Right lobe of liver (tissue), 6 donors: ENCODE measurements around the gene NXNL2. TPM values are rescaled to one million over a fixed set of nuclear protein-coding genes. Genes with fewer than 3 reads are reported as not detected.

Source experiments
- ATAC-seq, 4 donors: fragments of 200-7000 bp; cut with Tn5 transposase; one replicate each; pipeline ENCODE4 v1.9.1; 2020; ENCODE audit warnings: mild to moderate bottlenecking in 4 of 4, moderate library complexity in 4 of 4
- DNase-seq, 3 donors: peaks; one replicate each; pipeline ENCODE4 v3.0.0-alpha.2; 2020
- H3K27ac ChIP-seq, 3 donors: fragments of 200-600 bp; one replicate each; pipeline ENCODE4 v1.8.0; 2022
- H3K27me3 ChIP-seq, 2 donors: fragments of 200-600 bp; one replicate each; pipeline ENCODE4 v1.8.0; 2022
- H3K36me3 ChIP-seq, 4 donors: fragments of 200-600 bp; sonication (generic) in 1 of 4; one replicate each; pipeline versions ENCODE4 v1.5.1 to v1.8.0; 2017 to 2022; ENCODE audit warnings: control low read depth in 1 of 4
- H3K4me1 ChIP-seq, 4 donors: fragments of 200-600 bp; sonication (generic) in 1 of 4; one replicate each; pipeline versions ENCODE4 v1.5.1 to v1.8.0; 2017 to 2022; ENCODE audit warnings: control low read depth in 1 of 4
- H3K4me3 ChIP-seq, 3 donors: fragments of 200-600 bp; one replicate each; pipeline ENCODE4 v1.8.0; 2022
- H3K9me3 ChIP-seq, 4 donors: fragments of 200-600 bp; sonication (generic) in 1 of 4; one replicate each; pipeline versions ENCODE4 v1.5.1 to v1.8.0; 2017 to 2022; ENCODE audit warnings: control low read depth in 1 of 4
- CTCF ChIP-seq, 4 donors: fragments of 200-600 bp in 3 of 4; fragments of 450-650 bp in 1 of 4; IDR thresholded peaks; one replicate each; pipeline versions ENCODE4 v1.5.1 to v1.8.0; 2016 to 2022; ENCODE audit warnings: antibody characterized with exemption in 4 of 4, mild to moderate bottlenecking in 2 of 4
- POLR2A ChIP-seq: fragments of 450-650 bp; IDR thresholded peaks from one replicate; pipeline ENCODE4 v1.6.1; 2017; ENCODE audit warnings: antibody characterized with exemption, mild to moderate bottlenecking
- WGBS: methylation state at CpG from one replicate; pipeline ENCODE4 v1.1.6; 2018; ENCODE audit warnings: low coverage, low lambda C conversion rate; ENCODE audit not compliant: insufficient coverage; ENCODE audit errors: missing lambda C conversion rate; 5-methylcytosine and 5-hydroxymethylcytosine counted together
- intact Hi-C, 2 donors: fragments of 100-400 bp; cut with DNase I; formaldehyde crosslinking; loops; one replicate each; pipeline versions ENCODE4 v1.11.2 to v1.14.1; 2022
- total RNA-seq, 6 experiments: library from RNA; depleted of rRNA in 2 of 6; stranded (reverse); fragments of >200 nt in 2 of 6; fragmentation: NEBNext Ultra II Directional in 3 of 6; extraction: Animal tissue kit (Norgen Biotek cat#: 25700) in 3 of 6; gene quantifications; one replicate each; pipeline versions ENCODE4 v1.1.0 to v1.2.4, GENCODE V29; 2016 to 2023
- donor health status: DM: no; HTN: yes; CAD: no.
- donor health status: DM: no; HTN: no; CAD: no.
- donor health status: DM: no; HTN: no; CAD: no.
- donor health status: DM: no; HTN: yes; CAD: no.
- donor health status: DM: no; HTN: yes; CAD: no.

Gene NXNL2
- total RNA-seq, 6 experiments from 2014 or later: not detected

GRCh38 chr9:88583901-88584596 is 49.1 kb downstream of the NXNL2 start:
- TF ChIP-seq POLR2A (no peak), CTCF (IDR thresholded peaks at IDR 0.05) (no peak)
- Histone ChIP-seq H3K4me1 (no peaks in the 10 kb centered on the region), H3K27me3 (no peaks in the 10 kb centered on the region), H3K27ac (no peak overlapping the region), H3K4me3 (no peak overlapping the region), H3K9me3 (no peaks in the 10 kb centered on the region), H3K36me3 (no peaks in the 10 kb centered on the region)
- intact Hi-C loops: no loop called here
- 35% methylated on average over 8 of the region's 8 CpGs for WGBS
- DNase-seq: no peak
- no peak for ATAC-seq

GRCh38 chr9:88585426-88585825 is 50.4 kb downstream of the NXNL2 start:
- no peaks in the 10 kb centered on the region for H3K9me3 ChIP-seq
- 92% methylated on average over 1 of the region's 1 CpG for WGBS
- ATAC-seq (no peak), DNase-seq (no peak)
- no peak for TF ChIP-seq POLR2A
- TF ChIP-seq CTCF (IDR thresholded peaks at IDR 0.05): no peak
- H3K4me1 ChIP-seq: no peaks in the 10 kb centered on the region
- no peaks in the 10 kb centered on the region for H3K27me3 ChIP-seq
- H3K4me3 ChIP-seq: no peak overlapping the region
- no peaks in the 10 kb centered on the region for H3K36me3 ChIP-seq
- no peak overlapping the region for H3K27ac ChIP-seq
- intact Hi-C loops: no loop called here

- Histone ChIP-seq H3K9me3 (no peaks in the 10 kb centered on the region), H3K4me3 (no peak overlapping the region), H3K36me3 (no peaks in the 10 kb centered on the region), H3K27me3 (no peaks in the 10 kb centered on the region), H3K4me1 (no peaks in the 10 kb centered on the region), H3K27ac (no peak overlapping the region)
- TF ChIP-seq POLR2A (no peak), CTCF (IDR thresholded peaks at IDR 0.05) (no peak)
- intact Hi-C loops: no loop called here
- 83% methylated on average over 2 of the region's 3 CpGs for WGBS
- no peak for DNase-seq
- ATAC-seq: no peak
These were observed 51.5 kb downstream of the NXNL2 start for GRCh38 chr9:88586452-88586851.

- no peaks in the 10 kb centered on the region for H3K36me3 ChIP-seq
- H3K4me3 ChIP-seq: no peak overlapping the region
- H3K27me3 ChIP-seq: no peaks in the 10 kb centered on the region
- WGBS: 42% methylated on average over 3 of the region's 3 CpGs
- intact Hi-C loops: no loop called here
- H3K9me3 ChIP-seq: no peaks in the 10 kb centered on the region
- TF ChIP-seq POLR2A: no peak
- no peak for TF ChIP-seq CTCF (IDR thresholded peaks at IDR 0.05)
- H3K27ac ChIP-seq: no peak overlapping the region
- H3K4me1 ChIP-seq: no peaks in the 10 kb centered on the region
- ATAC-seq: no peak
- DNase-seq: no peak
These were observed 52.2 kb downstream of the NXNL2 start for GRCh38 chr9:88587182-88587581.
